Panc1 (cell line): ENCODE results near the gene DAPK2. TPM values are rescaled to one million over a fixed set of nuclear protein-coding genes. Genes with fewer than 3 reads are reported as not detected.

Experiments
- ATAC-seq: fragments of 200-7000 bp; cut with Tn5 transposase; 2 replicates; pipeline ENCODE4 v1.9.1; 2020; ENCODE audit warnings: mild to moderate bottlenecking, moderate library complexity
- BruUV-seq: library from RNA; stranded (reverse); fragments of 400-500 nt; replicated peaks from 2 replicates; lab custom pipeline; 2021; lab: Mats Ljungman, UMichigan
- CTCF ChIA-PET: fragments of 300-600 bp; sonication (Branson Sonifier 250); formaldehyde crosslinking; loops from one replicate; lab custom pipeline; 2022; ENCODE audit warnings: antibody characterized with exemption; lab: Charles Lee
- POLR2A ChIA-PET: fragments of 300-600 bp; sonication (Branson Sonifier 250); formaldehyde crosslinking; loops from one replicate; lab custom pipeline; 2022; ENCODE audit warnings: antibody characterized with exemption; lab: Charles Lee
- DNase-seq: peaks from one replicate; pipeline ENCODE4 v3.0.0-alpha.2; 2010; ENCODE audit warnings: low read depth, low spot score
- H3K27ac ChIP-seq: 2 replicates; pipeline ENCODE4 v1.5.1; 2011; ENCODE audit warnings: mild to moderate bottlenecking, low read length, inconsistent platforms
- H3K27me3 ChIP-seq: fragments of 200-500 bp; sonication (Bioruptor generic); 2 replicates; pipeline ENCODE4 v1.6.0; 2014; ENCODE audit warnings: low read length, inconsistent platforms; ENCODE audit not compliant: control insufficient read depth, insufficient read depth
- H3K36me3 ChIP-seq: fragments of 200-500 bp; sonication (Bioruptor generic); 2 replicates; pipeline ENCODE4 v1.5.1; 2014; ENCODE audit warnings: inconsistent platforms, mild to moderate bottlenecking, low read length, moderate library complexity; ENCODE audit not compliant: control insufficient read depth, insufficient read depth
- H3K4me1 ChIP-seq: 2 replicates; pipeline ENCODE4 v1.5.1; 2011; ENCODE audit warnings: inconsistent platforms, mild to moderate bottlenecking, low read length, moderate library complexity; ENCODE audit not compliant: control insufficient read depth, insufficient read depth
- H3K4me3 ChIP-seq, 2 experiments: 2 replicates each; pipeline ENCODE4 v1.5.1; 2011 to 2012; ENCODE audit warnings: low read depth in 2 of 2, low read length in 2 of 2, mild to moderate bottlenecking in 2 of 2, inconsistent platforms in 1 of 2, moderate library complexity in 1 of 2
- H3K9me3 ChIP-seq: fragments of 200-500 bp; sonication (Bioruptor generic); 2 replicates; pipeline ENCODE4 v1.5.1; 2014; ENCODE audit warnings: low read depth, mild to moderate bottlenecking, inconsistent platforms, low read length, moderate library complexity; ENCODE audit not compliant: control insufficient read depth, insufficient read depth
- POLR2AphosphoS5 ChIP-seq: IDR thresholded peaks from 2 replicates; pipeline ENCODE4 v1.6.1; 2012; ENCODE audit warnings: mild to moderate bottlenecking, low read depth, low read length, moderate library complexity
- SIN3A ChIP-seq: IDR thresholded peaks from 2 replicates; pipeline ENCODE4 v1.6.1; 2012; ENCODE audit warnings: low read depth, mild to moderate bottlenecking, low read length, moderate library complexity, borderline replicate concordance; ENCODE audit not compliant: insufficient read depth
- TCF7L2 ChIP-seq: IDR thresholded peaks from 2 replicates; pipeline ENCODE4 v1.6.1; 2011; ENCODE audit warnings: mild to moderate bottlenecking, low read depth, low read length, inconsistent platforms
- in situ Hi-C: cut with HindIII; loops from 2 replicates; pipeline ENCODE4 v1.10.0; 2016; ENCODE audit warnings: low sequenced_read_pairs, low pct_unique_long_range_greater_than_20kb
- intact Hi-C: fragments of 100-400 bp; cut with micrococcal nuclease; formaldehyde crosslinking; loops from one replicate; pipeline ENCODE4 v1.10.0; 2022; ENCODE audit not compliant: unreplicated experiment
- total RNA-seq: library from RNA; stranded (reverse); gene quantifications from one replicate; pipeline ENCODE4 v1.2.1, GENCODE V29; 2021; ENCODE audit not compliant: unreplicated experiment
- TF ChIP-seq, protein P1 (sequence below), 2 experiments: IDR thresholded peaks; 2 replicates each; pipeline ENCODE4 v1.6.1; 2011 to 2012; ENCODE audit warnings: low read depth in 2 of 2, control low read depth in 1 of 2, low read length in 1 of 2, mild to moderate bottlenecking in 1 of 2, moderate library complexity in 1 of 2; ENCODE audit not compliant: insufficient read depth in 1 of 2
- TF ChIP-seq, protein P2 (sequence below): fragments of 450-650 bp; IDR thresholded peaks from 2 replicates; pipeline ENCODE4 v1.5.1; 2017; ENCODE audit warnings: mild to moderate bottlenecking

Gene DAPK2
- total RNA-seq, 1 experiment from 2014 or later: 10.2 TPM

DNA sequence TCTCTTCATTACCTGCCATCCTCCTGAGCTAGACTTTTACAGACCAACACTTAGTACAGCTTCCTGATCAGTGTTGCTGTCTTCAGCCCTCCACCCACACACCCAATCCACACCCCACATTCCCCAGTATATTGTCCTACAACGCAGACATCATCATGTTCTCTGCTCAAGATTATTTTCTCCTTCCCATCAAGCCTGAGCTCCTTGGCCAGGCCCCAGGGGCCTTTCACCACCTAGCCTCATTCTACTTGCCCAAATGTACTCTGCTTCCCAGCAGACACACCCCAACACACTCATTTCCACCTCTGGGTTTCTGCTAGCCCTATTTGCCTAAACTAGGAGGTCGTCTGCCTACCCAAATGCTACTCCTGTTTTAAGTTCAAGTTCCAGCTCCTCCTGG, 37.0 kb downstream of the DAPK2 start:
- ChIA-PET CTCF (no interaction called here), POLR2A (no interaction called here)
- no TSS peak for BruUV-seq
- no peak overlapping the region for H3K4me3 ChIP-seq
- no peaks in the 10 kb centered on the region for H3K27me3 ChIP-seq
- in situ Hi-C loops: no loop called here
- H3K36me3 ChIP-seq: no peaks in the 10 kb centered on the region
- H3K9me3 ChIP-seq: no peaks in the 10 kb centered on the region
- no peak for DNase-seq
- intact Hi-C loops: no loop called here
- TF ChIP-seq SIN3A (no peak), TCF7L2 (no peak), POLR2AphosphoS5 (no peak)
- TF ChIP-seq, protein P1, sequence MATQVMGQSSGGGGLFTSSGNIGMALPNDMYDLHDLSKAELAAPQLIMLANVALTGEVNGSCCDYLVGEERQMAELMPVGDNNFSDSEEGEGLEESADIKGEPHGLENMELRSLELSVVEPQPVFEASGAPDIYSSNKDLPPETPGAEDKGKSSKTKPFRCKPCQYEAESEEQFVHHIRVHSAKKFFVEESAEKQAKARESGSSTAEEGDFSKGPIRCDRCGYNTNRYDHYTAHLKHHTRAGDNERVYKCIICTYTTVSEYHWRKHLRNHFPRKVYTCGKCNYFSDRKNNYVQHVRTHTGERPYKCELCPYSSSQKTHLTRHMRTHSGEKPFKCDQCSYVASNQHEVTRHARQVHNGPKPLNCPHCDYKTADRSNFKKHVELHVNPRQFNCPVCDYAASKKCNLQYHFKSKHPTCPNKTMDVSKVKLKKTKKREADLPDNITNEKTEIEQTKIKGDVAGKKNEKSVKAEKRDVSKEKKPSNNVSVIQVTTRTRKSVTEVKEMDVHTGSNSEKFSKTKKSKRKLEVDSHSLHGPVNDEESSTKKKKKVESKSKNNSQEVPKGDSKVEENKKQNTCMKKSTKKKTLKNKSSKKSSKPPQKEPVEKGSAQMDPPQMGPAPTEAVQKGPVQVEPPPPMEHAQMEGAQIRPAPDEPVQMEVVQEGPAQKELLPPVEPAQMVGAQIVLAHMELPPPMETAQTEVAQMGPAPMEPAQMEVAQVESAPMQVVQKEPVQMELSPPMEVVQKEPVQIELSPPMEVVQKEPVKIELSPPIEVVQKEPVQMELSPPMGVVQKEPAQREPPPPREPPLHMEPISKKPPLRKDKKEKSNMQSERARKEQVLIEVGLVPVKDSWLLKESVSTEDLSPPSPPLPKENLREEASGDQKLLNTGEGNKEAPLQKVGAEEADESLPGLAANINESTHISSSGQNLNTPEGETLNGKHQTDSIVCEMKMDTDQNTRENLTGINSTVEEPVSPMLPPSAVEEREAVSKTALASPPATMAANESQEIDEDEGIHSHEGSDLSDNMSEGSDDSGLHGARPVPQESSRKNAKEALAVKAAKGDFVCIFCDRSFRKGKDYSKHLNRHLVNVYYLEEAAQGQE (IDR thresholded peaks at IDR 0.05; ENCODE audit: insufficient read depth in 1 of 2, low read depth in 2 of 2, low read length in 1 of 2): no peak
- TF ChIP-seq, protein P2, sequence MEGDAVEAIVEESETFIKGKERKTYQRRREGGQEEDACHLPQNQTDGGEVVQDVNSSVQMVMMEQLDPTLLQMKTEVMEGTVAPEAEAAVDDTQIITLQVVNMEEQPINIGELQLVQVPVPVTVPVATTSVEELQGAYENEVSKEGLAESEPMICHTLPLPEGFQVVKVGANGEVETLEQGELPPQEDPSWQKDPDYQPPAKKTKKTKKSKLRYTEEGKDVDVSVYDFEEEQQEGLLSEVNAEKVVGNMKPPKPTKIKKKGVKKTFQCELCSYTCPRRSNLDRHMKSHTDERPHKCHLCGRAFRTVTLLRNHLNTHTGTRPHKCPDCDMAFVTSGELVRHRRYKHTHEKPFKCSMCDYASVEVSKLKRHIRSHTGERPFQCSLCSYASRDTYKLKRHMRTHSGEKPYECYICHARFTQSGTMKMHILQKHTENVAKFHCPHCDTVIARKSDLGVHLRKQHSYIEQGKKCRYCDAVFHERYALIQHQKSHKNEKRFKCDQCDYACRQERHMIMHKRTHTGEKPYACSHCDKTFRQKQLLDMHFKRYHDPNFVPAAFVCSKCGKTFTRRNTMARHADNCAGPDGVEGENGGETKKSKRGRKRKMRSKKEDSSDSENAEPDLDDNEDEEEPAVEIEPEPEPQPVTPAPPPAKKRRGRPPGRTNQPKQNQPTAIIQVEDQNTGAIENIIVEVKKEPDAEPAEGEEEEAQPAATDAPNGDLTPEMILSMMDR: no peak
- peaks cover 4% of the 10 kb centered on the region; the same call in 1 of the 2 replicates for H3K4me1 ChIP-seq
- H3K27ac ChIP-seq: no peak overlapping the region
- no peak for ATAC-seq

DNA sequence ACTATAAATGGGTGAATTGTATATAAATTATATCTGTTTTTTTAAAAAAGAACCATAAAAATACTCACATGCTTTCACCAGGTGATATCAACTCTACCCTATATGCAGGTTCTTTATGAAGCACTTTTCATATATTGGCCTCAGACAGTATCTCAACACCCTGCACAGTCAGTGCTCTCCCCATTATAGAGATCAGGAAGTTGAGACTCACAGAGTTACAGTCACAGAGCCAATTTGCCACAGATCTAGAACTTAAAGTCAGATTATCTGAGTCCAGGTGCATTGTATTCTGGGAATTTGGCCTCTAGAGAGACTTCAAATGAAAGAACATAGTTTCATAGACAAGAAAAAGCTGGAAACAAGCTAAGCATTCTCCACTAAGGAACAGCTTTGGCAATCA, 38.1 kb downstream of the DAPK2 start:
- ChIA-PET POLR2A (no interaction called here), CTCF (no interaction called here)
- in situ Hi-C loops: no loop called here
- no peaks in the 10 kb centered on the region for H3K9me3 ChIP-seq
- H3K4me3 ChIP-seq: no peak overlapping the region
- H3K27me3 ChIP-seq: no peaks in the 10 kb centered on the region
- no peaks in the 10 kb centered on the region for H3K36me3 ChIP-seq
- H3K4me1 ChIP-seq: peaks cover 4% of the 10 kb centered on the region; the same call in 1 of the 2 replicates
- no TSS peak for BruUV-seq
- ATAC-seq (no peak), DNase-seq (no peak)
- intact Hi-C loops: no loop called here
- TF ChIP-seq TCF7L2 (no peak), SIN3A (no peak), POLR2AphosphoS5 (no peak)
- TF ChIP-seq, protein P1 (IDR thresholded peaks at IDR 0.05; ENCODE audit: insufficient read depth in 1 of 2, low read depth in 2 of 2, low read length in 1 of 2): no peak
- TF ChIP-seq, protein P2: no peak
- no peak overlapping the region for H3K27ac ChIP-seq
